Muscle of leg (tissue), 11 donors: Measurements from ENCODE around the gene FSTL4. TPM values are rescaled to one million over a fixed set of nuclear protein-coding genes. Genes with fewer than 3 reads are reported as not detected.
A peak's percentile ranks its signal among the peaks of the same experiment; 100 is the strongest.

ENCODE experiments used
- DNase-seq: peaks from one replicate; pipeline ENCODE4 v3.0.0; 2013
- H3K27ac ChIP-seq: one replicate; pipeline ENCODE4 v1.5.1; 2013; ENCODE audit warnings: mild to moderate bottlenecking, low read length, control low read depth
- H3K27me3 ChIP-seq: one replicate; pipeline ENCODE4 v1.6.1; 2013; ENCODE audit warnings: low read length; ENCODE audit not compliant: control insufficient read depth, insufficient read depth
- H3K36me3 ChIP-seq: one replicate; pipeline ENCODE4 v1.6.1; 2013; ENCODE audit warnings: low read length; ENCODE audit not compliant: control insufficient read depth, insufficient read depth
- H3K4me1 ChIP-seq: one replicate; pipeline ENCODE4 v1.6.1; 2013; ENCODE audit warnings: low read length; ENCODE audit not compliant: control insufficient read depth, insufficient read depth
- H3K4me3 ChIP-seq: one replicate; pipeline ENCODE4 v1.5.1; 2013; ENCODE audit warnings: low read length, control low read depth
- H3K9me3 ChIP-seq: replicated peaks from 2 replicates; pipeline ENCODE4 v1.6.1; 2013; ENCODE audit warnings: low read depth, low read length; ENCODE audit not compliant: control insufficient read depth
- WGBS: methylation state at CpG from one replicate; pipeline ENCODE4 v1.1.5; 2013; ENCODE audit warnings: missing lambda C conversion rate; ENCODE audit not compliant: insufficient coverage; 5-methylcytosine and 5-hydroxymethylcytosine counted together
- polyA plus RNA-seq, 8 donors: library from polyadenylated mRNA; unstranded; fragments of 120-200 nt; gene quantifications; one replicate each; pipeline versions ENCODE4 v1.2.1 to v1.2.3, GENCODE V29; 2013; ENCODE audit warnings: inconsistent platforms in 1 of 8, low replicate concordance in 1 of 8; ENCODE audit not compliant: insufficient read length in 8 of 8, insufficient read depth in 1 of 8
- total RNA-seq: library from RNA; stranded (reverse); fragments of 120-200 nt; gene quantifications from one replicate; pipeline ENCODE4 v1.2.4, GENCODE V29; 2013

The FSTL4 gene
- total and polyA plus RNA-seq, 9 donors = 0.68 to 1.8 (median 1.3) TPM

GRCh38 chr5:133293960-133294359 lies 318.4 kb downstream of the FSTL4 start:
- Histone ChIP-seq H3K27ac (no peak overlapping the region), H3K4me1 (no peaks in the 10 kb centered on the region), H3K9me3 (no peaks in the 10 kb centered on the region), H3K27me3 (peaks cover 4% of the 10 kb centered on the region), H3K4me3 (no peak overlapping the region), H3K36me3 (no peaks in the 10 kb centered on the region)
- no peak for DNase-seq
- 71% methylated on average over 4 of the region's 7 CpGs for WGBS

GRCh38 chr5:133292300-133292699 lies 320.0 kb downstream of the FSTL4 start:
- no peaks in the 10 kb centered on the region for H3K9me3 ChIP-seq
- no peak for DNase-seq
- H3K27me3 ChIP-seq = peaks cover 4% of the 10 kb centered on the region
- H3K4me3 ChIP-seq = no peak overlapping the region
- no peaks in the 10 kb centered on the region for H3K4me1 ChIP-seq
- WGBS = 82% methylated on average over 2 of the region's 2 CpGs
- no peak overlapping the region for H3K27ac ChIP-seq
- H3K36me3 ChIP-seq = no peaks in the 10 kb centered on the region

GRCh38 chr5:133291524-133291923 lies 320.8 kb downstream of the FSTL4 start:
- no peaks in the 10 kb centered on the region for H3K4me1 ChIP-seq
- DNase-seq = no peak
- H3K27me3 ChIP-seq = peaks cover 4% of the 10 kb centered on the region
- H3K36me3 ChIP-seq = no peaks in the 10 kb centered on the region
- 75% methylated on average over 4 of the region's 4 CpGs for WGBS
- H3K4me3 ChIP-seq = no peak overlapping the region
- no peak overlapping the region for H3K27ac ChIP-seq
- no peaks in the 10 kb centered on the region for H3K9me3 ChIP-seq

- H3K27me3 ChIP-seq = peaks cover 4% of the 10 kb centered on the region
- H3K4me3 ChIP-seq = no peak overlapping the region
- H3K27ac ChIP-seq = no peak overlapping the region
- no peaks in the 10 kb centered on the region for H3K9me3 ChIP-seq
- no peak for DNase-seq
- 63% methylated on average over 11 of the region's 17 CpGs for WGBS
- peaks cover 4% of the 10 kb centered on the region for H3K4me1 ChIP-seq
- H3K36me3 ChIP-seq = no peaks in the 10 kb centered on the region
These were observed 321.6 kb downstream of the FSTL4 start for GRCh38 chr5:133290669-133291240.

- no peak for DNase-seq
- Histone ChIP-seq H3K27me3 (peaks cover 2% of the 10 kb centered on the region), H3K4me1 (peaks cover 9% of the 10 kb centered on the region), H3K27ac (no peak overlapping the region), H3K36me3 (no peaks in the 10 kb centered on the region), H3K4me3 (no peak overlapping the region), H3K9me3 (no peaks in the 10 kb centered on the region)
- 69% methylated on average over 7 of the region's 9 CpGs for WGBS
These were observed 322.5 kb downstream of the FSTL4 start for GRCh38 chr5:133289686-133290367.

- peak; percentile 52 for DNase-seq
- H3K4me3 ChIP-seq = no peak overlapping the region
- H3K27me3 ChIP-seq = no peaks in the 10 kb centered on the region
- no peak overlapping the region for H3K27ac ChIP-seq
- no peaks in the 10 kb centered on the region for H3K9me3 ChIP-seq
- H3K4me1 ChIP-seq = peaks cover 9% of the 10 kb centered on the region
- H3K36me3 ChIP-seq = no peaks in the 10 kb centered on the region
- whole genome bisulfite sequencing = 55% methylated on average over 3 of the region's 3 CpGs
These were observed 324.8 kb downstream of the FSTL4 start for GRCh38 chr5:133287500-133287899.

GRCh38 chr5:133286483-133286882 lies 325.9 kb downstream of the FSTL4 start:
- no peak overlapping the region for H3K4me3 ChIP-seq
- H3K4me1 ChIP-seq = peaks cover 9% of the 10 kb centered on the region
- H3K27me3 ChIP-seq = no peaks in the 10 kb centered on the region
- H3K9me3 ChIP-seq = no peaks in the 10 kb centered on the region
- no peaks in the 10 kb centered on the region for H3K36me3 ChIP-seq
- no peak overlapping the region for H3K27ac ChIP-seq
- 100% methylated on average over 1 of the region's 3 CpGs for WGBS
- DNase-seq = no peak

GRCh38 chr5:133285583-133286021 lies 326.7 kb downstream of the FSTL4 start:
- Histone ChIP-seq H3K4me1 (peaks cover 12% of the 10 kb centered on the region), H3K36me3 (no peaks in the 10 kb centered on the region), H3K9me3 (no peaks in the 10 kb centered on the region), H3K4me3 (no peak overlapping the region), H3K27me3 (no peaks in the 10 kb centered on the region), H3K27ac (no peak overlapping the region)
- WGBS = 58% methylated on average over 7 of the region's 7 CpGs
- DNase-seq = peak; percentile 32

- H3K4me1 ChIP-seq = peaks cover 16% of the 10 kb centered on the region
- no peak overlapping the region for H3K27ac ChIP-seq
- no peak for DNase-seq
- H3K36me3 ChIP-seq = no peaks in the 10 kb centered on the region
- no peaks in the 10 kb centered on the region for H3K9me3 ChIP-seq
- H3K4me3 ChIP-seq = no peak overlapping the region
- no peaks in the 10 kb centered on the region for H3K27me3 ChIP-seq
- WGBS = 64% methylated on average over 2 of the region's 3 CpGs
These were observed 328.0 kb downstream of the FSTL4 start for GRCh38 chr5:133284306-133284705.

- Histone ChIP-seq H3K27ac (no peak overlapping the region), H3K4me1 (peaks cover 20% of the 10 kb centered on the region)
- 65% methylated on average over 4 of the region's 4 CpGs for WGBS
These were observed 334.0 kb downstream of the FSTL4 start for GRCh38 chr5:133278317-133278716.

More at GRCh38 chr5:133278317-133278716, 334.0 kb downstream of the FSTL4 start:
- DNase-seq = no peak
- Histone ChIP-seq H3K4me3 (no peak overlapping the region), H3K27me3 (no peaks in the 10 kb centered on the region), H3K36me3 (no peaks in the 10 kb centered on the region), H3K9me3 (no peaks in the 10 kb centered on the region)
